ENCODE measurements around the gene EAF2. TPM values are rescaled to one million over a fixed set of nuclear protein-coding genes. Genes with fewer than 3 reads are reported as not detected.

Gene EAF2
- total and polyA plus RNA-seq, 4 donors, result 1.5 to 6.6 (median 5.3) TPM

- TF ChIP-seq ATF3 (IDR thresholded peaks at IDR 0.05), result no peak
- no peak for TF ChIP-seq SP1 (IDR thresholded peaks at IDR 0.05)
- no peak for TF ChIP-seq CTCF (IDR thresholded peaks at IDR 0.05; ENCODE audit: low read depth, low read length, missing input control)
- no peak for TF ChIP-seq TAF1 (conservative IDR thresholded peaks at IDR 0.05)
Observed at GRCh38 chr3:121819236-121819635, 15.8 kb upstream of the EAF2 start (continued).

- 90% methylated on average over 2 of the region's 2 CpGs for WGBS
- no peaks in the 10 kb centered on the region for H3K9me3 ChIP-seq (ENCODE audit: control insufficient read depth in 4 of 4, low read length in 3 of 4)
- TF ChIP-seq GABPA (IDR thresholded peaks at IDR 0.05 in 1 of 2, conservative IDR thresholded peaks at IDR 0.05 in 1 of 2) (no peak), ZBTB33 (IDR thresholded peaks at IDR 0.05) (no peak), TAF1 (conservative IDR thresholded peaks at IDR 0.05) (no peak), JUND (IDR thresholded peaks at IDR 0.05) (no peak), NR2F2 (IDR thresholded peaks at IDR 0.05) (no peak), RAD21 (IDR thresholded peaks at IDR 0.05) (no peak), FOXA2 (IDR thresholded peaks at IDR 0.05) (no peak), YY1 (IDR thresholded peaks at IDR 0.05) (no peak), MAX (IDR thresholded peaks at IDR 0.05) (no peak), RXRA (IDR thresholded peaks at IDR 0.05) (no peak), HNF4A (conservative IDR thresholded peaks at IDR 0.05) (no peak), REST (IDR thresholded peaks at IDR 0.05) (no peak), CTCF (IDR thresholded peaks at IDR 0.05; ENCODE audit: low read depth, low read length, missing input control) (no peak), SP1 (IDR thresholded peaks at IDR 0.05) (no peak), HNF4G (IDR thresholded peaks at IDR 0.05) (no peak), FOXA1 (IDR thresholded peaks at IDR 0.05) (no peak), EGR1 (IDR thresholded peaks at IDR 0.05; ENCODE audit: low read depth in 2 of 2) (no peak), ATF3 (IDR thresholded peaks at IDR 0.05) (no peak)
Observed at GRCh38 chr3:121821421-121822199, 13.4 kb upstream of the EAF2 start.

More at GRCh38 chr3:121821421-121822199, 13.4 kb upstream of the EAF2 start:
- DNase-seq (ENCODE audit: low spot score), result no peak
- no peak overlapping the region for H3K4me3 ChIP-seq (ENCODE audit: low read depth in 1 of 3, low read length in 3 of 3)
- H3K4me1 ChIP-seq (ENCODE audit: control insufficient read depth in 4 of 4, insufficient read depth in 4 of 4, low read length in 3 of 4), result no peaks in the 10 kb centered on the region
- no peaks in the 10 kb centered on the region for H3K27me3 ChIP-seq (ENCODE audit: control insufficient read depth in 4 of 4, insufficient read depth in 4 of 4, low read length in 3 of 4)
- H3K9ac ChIP-seq (ENCODE audit: low read depth in 1 of 2, low read length in 2 of 2), result no peak overlapping the region
- H3K36me3 ChIP-seq (ENCODE audit: control insufficient read depth in 4 of 4, insufficient read depth in 3 of 4, low read depth in 1 of 4, low read length in 3 of 4), result peaks cover 0 to 56% (median 37%) of the 10 kb centered on the region in 4 donors
- H3K27ac ChIP-seq (ENCODE audit: low read depth in 1 of 2, low read length in 2 of 2), result no peak overlapping the region
